A549 treated with AZD9567 at 1 μM for 4 hours (cell line): ENCODE results near the gene FGF11. TPM values are rescaled to one million over a fixed set of nuclear protein-coding genes. Genes with fewer than 3 reads are reported as not detected.

Experiments
- total RNA-seq: library from RNA; stranded (reverse); fragments of 200-300 nt; extraction: Qiagen RNA extraction; gene quantifications from 5 replicates; pipeline ENCODE4 v1.2.3, GENCODE V29; 2022; ENCODE audit not compliant: insufficient read depth

FGF11 gene
- 0.67 to 1.3 TPM (median 0.74 TPM) in 4 of 5 replicates, not detected in the other for total RNA-seq

GRCh38 chr17:7439462-7440112 lies at the start of gene FGF11:
Gene FGF11 (plus strand): TSS chr17:7439512. CDS start chr17:7439621, 109 bp downstream.

GRCh38 chr17:7394452-7395191 lies 44.7 kb upstream of the FGF11 start, which contains the start of gene PLSCR3:
Gene PLSCR3 (minus strand): TSS chr17:7394525. CDS start chr17:7394110, 415 bp downstream.

GRCh38 chr17:7403977-7404736 lies 35.2 kb upstream of the FGF11 start, which contains the start of gene TMEM256:
Gene TMEM256 (minus strand): TSS chr17:7404097. CDS start chr17:7404084, 13 bp downstream.

GRCh38 chr17:7407485-7408251 lies 31.6 kb upstream of the FGF11 start, which contains the start of gene NLGN2:
Gene NLGN2 (plus strand): TSS chr17:7407845. CDS start chr17:7408256, 411 bp downstream.

GRCh38 chr17:7419819-7420610 lies 19.3 kb upstream of the FGF11 start, which contains the start of gene SPEM1:
Gene SPEM1 (plus strand): TSS chr17:7420324. CDS start chr17:7420385, 61 bp downstream.

GRCh38 chr17:7425316-7425715 lies 14.0 kb upstream of the FGF11 start, which contains the start of gene SPEM2:
Gene SPEM2 (plus strand): TSS chr17:7425616. CDS start chr17:7425689, 73 bp downstream.

GRCh38 chr17:7428557-7428956 lies 10.8 kb upstream of the FGF11 start, which contains the start of gene SPEM3:
Gene SPEM3 (plus strand): TSS chr17:7428857. CDS start chr17:7428903, 46 bp downstream.

GRCh38 chr17:7444682-7445618 lies 5.6 kb downstream of the FGF11 start, which contains the start of gene CHRNB1:
Gene CHRNB1 (plus strand): TSS chr17:7445061. CDS start chr17:7445128, 67 bp downstream.

GRCh38 chr17:7479213-7480088 lies 40.1 kb downstream of the FGF11 start, which contains the start of gene ZBTB4:
Gene ZBTB4 (minus strand): TSS chr17:7479631. CDS start chr17:7466801, 12,830 bp downstream.

GRCh38 chr17:7481275-7481674 lies 42.0 kb downstream of the FGF11 start, which contains the start of gene SLC35G6:
Gene SLC35G6 (plus strand): TSS chr17:7481446. CDS start chr17:7481517, 71 bp downstream.

GRCh38 chr17:7484067-7484918 lies 45.0 kb downstream of the FGF11 start, which contains the start of gene POLR2A:
Gene POLR2A (plus strand): TSS chr17:7484366.

Other genes starting within 250 kb of the FGF11 start
- 5.9 to 6.9 TPM (median 6.2 TPM) in 5 replicates for gene DLG4, start 219.7 kb upstream of the FGF11 start, total RNA-seq
- 264 to 485 TPM (median 439 TPM) in 5 replicates for gene ACADVL, start 219.6 kb upstream of the FGF11 start, total RNA-seq
- 29.2 to 43.3 TPM (median 42.3 TPM) in 5 replicates for gene DVL2, start 205.0 kb upstream of the FGF11 start, total RNA-seq
- gene PHF23, start 200.1 kb upstream of the FGF11 start, total RNA-seq: 67.2 to 91.5 TPM (median 83.0 TPM) in 5 replicates
- gene GABARAP, start 197.1 kb upstream of the FGF11 start, total RNA-seq: 638 to 734 TPM (median 663 TPM) in 5 replicates
- gene CTDNEP1, start 187.8 kb upstream of the FGF11 start, total RNA-seq: 202 to 277 TPM (median 222 TPM) in 5 replicates
- gene ELP5, start 187.3 kb upstream of the FGF11 start, total RNA-seq: 115 to 144 TPM (median 128 TPM) in 5 replicates
- 1.4 to 1.8 TPM (median 1.6 TPM) in 4 of 5 replicates, not detected in the other for gene CLDN7, start 177.0 kb upstream of the FGF11 start, total RNA-seq
- 0.28 to 0.45 TPM (median 0.37 TPM) in 4 of 5 replicates, not detected in the other for gene SLC2A4, start 157.8 kb upstream of the FGF11 start, total RNA-seq
- gene YBX2, start 144.9 kb upstream of the FGF11 start, total RNA-seq: 0.46 to 0.72 TPM (median 0.60 TPM) in 4 of 5 replicates, not detected in the other
- gene EIF5A, start 131.9 kb upstream of the FGF11 start, total RNA-seq: 1,570 to 1,809 TPM (median 1,672 TPM) in 5 replicates
- 91.5 to 113 TPM (median 108 TPM) in 5 replicates for gene GPS2, start 124.2 kb upstream of the FGF11 start, total RNA-seq
- gene NEURL4, start 110.2 kb upstream of the FGF11 start, total RNA-seq: 30.5 to 37.6 TPM (median 36.4 TPM) in 5 replicates
- 2.1 to 5.5 TPM (median 3.9 TPM) in 4 of 5 replicates, not detected in the other for gene ACAP1, start 103.0 kb upstream of the FGF11 start, total RNA-seq
- 10.3 to 15.0 TPM (median 13.0 TPM) in 5 replicates for gene KCTD11, start 87.3 kb upstream of the FGF11 start, total RNA-seq
- not detected in 5 replicates for gene TMEM95, start 84.4 kb upstream of the FGF11 start, total RNA-seq
- 1.4 to 1.7 TPM (median 1.6 TPM) in 5 replicates for gene TNK1, start 58.4 kb upstream of the FGF11 start, total RNA-seq
- gene PLSCR3, start 45.0 kb upstream of the FGF11 start, total RNA-seq: 36.1 to 44.4 TPM (median 40.5 TPM) in 5 replicates
- gene TMEM256, start 35.4 kb upstream of the FGF11 start, total RNA-seq: 181 to 231 TPM (median 208 TPM) in 5 replicates
- 12.4 to 20.9 TPM (median 18.3 TPM) in 5 replicates for gene NLGN2, start 31.7 kb upstream of the FGF11 start, total RNA-seq
- 0.08 TPM in 2 of 5 replicates, not detected in the others for gene SPEM1, start 19.2 kb upstream of the FGF11 start, total RNA-seq
- gene SPEM2, start 13.9 kb upstream of the FGF11 start, total RNA-seq: 0.05 to 0.07 TPM (median 0.05 TPM) in 3 of 5 replicates, not detected in the others
- gene SPEM3, start 10.7 kb upstream of the FGF11 start, total RNA-seq: 0.02 to 0.06 TPM (median 0.02 TPM) in 3 of 5 replicates, not detected in the others
- 7.5 to 12.0 TPM (median 11.6 TPM) in 5 replicates for gene TMEM102, start 4.1 kb upstream of the FGF11 start, total RNA-seq
- gene CHRNB1, start 5.5 kb downstream of the FGF11 start, total RNA-seq: 5.7 to 17.4 TPM (median 8.1 TPM) in 5 replicates
- gene ZBTB4, start 40.1 kb downstream of the FGF11 start, total RNA-seq: 17.6 to 21.8 TPM (median 20.5 TPM) in 5 replicates
- gene SLC35G6, start 41.9 kb downstream of the FGF11 start, total RNA-seq: not detected in 5 replicates
- gene POLR2A, start 44.9 kb downstream of the FGF11 start, total RNA-seq: 74.1 to 103 TPM (median 95.9 TPM) in 5 replicates
- gene TNFSF12, start 109.5 kb downstream of the FGF11 start, total RNA-seq: 7.1 to 11.8 TPM (median 9.9 TPM) in 5 replicates
- 0.40 to 0.92 TPM (median 0.66 TPM) in 4 of 5 replicates, not detected in the other for gene TNFSF13, start 119.2 kb downstream of the FGF11 start, total RNA-seq
- 70.1 to 96.6 TPM (median 91.7 TPM) in 5 replicates for gene SENP3, start 122.4 kb downstream of the FGF11 start, total RNA-seq
- 23.5 to 28.8 TPM (median 28.1 TPM) in 5 replicates for gene CD68, start 140.1 kb downstream of the FGF11 start, total RNA-seq
- gene MPDU1, start 144.3 kb downstream of the FGF11 start, total RNA-seq: 112 to 167 TPM (median 117 TPM) in 5 replicates
- 0.17 to 0.42 TPM (median 0.28 TPM) in 4 of 5 replicates, not detected in the other for gene SOX15, start 150.6 kb downstream of the FGF11 start, total RNA-seq
- gene FXR2, start 175.4 kb downstream of the FGF11 start, total RNA-seq: 59.1 to 61.9 TPM (median 61.2 TPM) in 5 replicates
- 51.0 to 90.6 TPM (median 82.1 TPM) in 5 replicates for gene SAT2, start 188.3 kb downstream of the FGF11 start, total RNA-seq
- 0.47 to 1.00 TPM (median 0.70 TPM) in 4 of 5 replicates, not detected in the other for gene SHBG, start 190.6 kb downstream of the FGF11 start, total RNA-seq
- 0.19 to 0.26 TPM (median 0.24 TPM) in 4 of 5 replicates, not detected in the other for gene ATP1B2, start 211.4 kb downstream of the FGF11 start, total RNA-seq
- 42.8 to 46.9 TPM (median 44.9 TPM) in 5 replicates for gene TP53, start 248.0 kb downstream of the FGF11 start, total RNA-seq
- gene WRAP53, start 249.0 kb downstream of the FGF11 start, total RNA-seq: 39.9 to 45.3 TPM (median 43.7 TPM) in 5 replicates